GM19238 (cell line): ENCODE data around the gene GPATCH3.
"Not testable (repeated sequence)": the region's sequence is repeated elsewhere in the genome, so short reads cannot be mapped to it uniquely, and the experiment has no call there.

Source experiments
- DNase-seq: peaks from one replicate; pipeline ENCODE4 v3.0.0; 2011; ENCODE audit warnings: low spot score; ENCODE audit not compliant: insufficient read length

GPATCH3 gene

GRCh38 chr1:26864610-26865480 lies 35.4 kb downstream of the GPATCH3 start:
- peak; percentile 89 for DNase-seq

- no peak for DNase-seq
Measured at GRCh38 chr1:26863685-26864077, 36.6 kb downstream of the GPATCH3 start.

- DNase-seq: no peak
Measured at GRCh38 chr1:26862781-26863684, 37.2 kb downstream of the GPATCH3 start, which contains the start of gene SFN. SFN (plus strand) TSS chr1:26863149; CDS start chr1:26863213, 64 bp downstream.

- DNase-seq: no peak
Measured at GRCh38 chr1:26861889-26862378, 38.3 kb downstream of the GPATCH3 start.

GRCh38 chr1:26861286-26861701 lies 39.0 kb downstream of the GPATCH3 start:
- DNase-seq: no peak

GRCh38 chr1:26858891-26859640 lies 41.2 kb downstream of the GPATCH3 start:
- DNase-seq: no peak

GRCh38 chr1:26858160-26858559 lies 42.1 kb downstream of the GPATCH3 start:
- DNase-seq: no peak

GRCh38 chr1:26857473-26858060 lies 42.7 kb downstream of the GPATCH3 start:
- no peak for DNase-seq

GRCh38 chr1:26856604-26857469 lies 43.4 kb downstream of the GPATCH3 start:
- DNase-seq: no peak

- DNase-seq: no peak
Measured at GRCh38 chr1:26856181-26856580, 44.1 kb downstream of the GPATCH3 start.

GRCh38 chr1:26855636-26856035 lies 44.6 kb downstream of the GPATCH3 start:
- DNase-seq: no peak

- no peak for DNase-seq
Measured at GRCh38 chr1:26854906-26855305, 45.4 kb downstream of the GPATCH3 start.

- DNase-seq: no peak
Measured at GRCh38 chr1:26853600-26853999, 46.7 kb downstream of the GPATCH3 start.

- DNase-seq: peak; percentile 74
Measured at GRCh38 chr1:26853156-26853555, 47.1 kb downstream of the GPATCH3 start.

GRCh38 chr1:26852701-26853100 lies 47.6 kb downstream of the GPATCH3 start:
- DNase-seq: no peak

GRCh38 chr1:26851106-26851684 lies 49.1 kb downstream of the GPATCH3 start:
- no peak for DNase-seq

GRCh38 chr1:26848941-26849774 lies 51.1 kb downstream of the GPATCH3 start:
- DNase-seq: no peak

- no peak for DNase-seq
Measured at GRCh38 chr1:26848499-26848898, 51.8 kb downstream of the GPATCH3 start.

GRCh38 chr1:26847826-26848225 lies 52.4 kb downstream of the GPATCH3 start:
- DNase-seq: not testable (repeated sequence)
